HT1080 (cell line): ENCODE measurements around the gene SYNM. TPM values are rescaled to one million over a fixed set of nuclear protein-coding genes. Genes with fewer than 3 reads are reported as not detected.

Experiments used
- total RNA-seq: library from RNA; depleted of rRNA; stranded (reverse); fragments of >200 nt; shearing (Covaris generic); gene quantifications from 2 replicates; pipeline ENCODE4 v1.2.3, GENCODE V29; 2014; rRNA removed

Gene SYNM
- total RNA-seq, 1 experiment from 2014 or later = 0.82 TPM

Other genes with a start within 250 kb of the SYNM start
- not detected in 2 replicates for gene PGPEP1L, start 97.3 kb upstream of the SYNM start, total RNA-seq
- gene TTC23, start 144.5 kb downstream of the SYNM start, total RNA-seq = 9.1 and 11.9 TPM in 2 replicates
- 22.1 and 26.7 TPM in 2 replicates for gene LRRC28, start 146.4 kb downstream of the SYNM start, total RNA-seq